Muscle layer of colon (tissue), 2 donors: ENCODE data around the gene ZNF296.

Experiments used
- H3K27ac ChIP-seq: one replicate; pipeline ENCODE4 v1.7.0; 2013; ENCODE audit warnings: low read depth, mild to moderate bottlenecking, low read length, moderate library complexity
- H3K27me3 ChIP-seq, 2 donors: one replicate each; pipeline ENCODE4 v1.7.0; 2013; ENCODE audit warnings: low read length in 2 of 2, mild to moderate bottlenecking in 2 of 2; ENCODE audit not compliant: insufficient read depth in 2 of 2, control insufficient read depth in 1 of 2
- H3K36me3 ChIP-seq: one replicate; pipeline ENCODE4 v1.7.0; 2013; ENCODE audit warnings: mild to moderate bottlenecking, low read length; ENCODE audit not compliant: insufficient read depth
- H3K4me1 ChIP-seq: one replicate; pipeline ENCODE4 v1.7.0; 2013; ENCODE audit warnings: mild to moderate bottlenecking, low read length; ENCODE audit not compliant: insufficient read depth
- H3K4me3 ChIP-seq, 2 donors: one replicate each; pipeline ENCODE4 v1.7.0; 2013; ENCODE audit warnings: low read length in 2 of 2, low read depth in 1 of 2, mild to moderate bottlenecking in 1 of 2, moderate library complexity in 1 of 2
- H3K9ac ChIP-seq: one replicate; pipeline ENCODE4 v1.7.0; 2013; ENCODE audit warnings: low read length
- H3K9me3 ChIP-seq: one replicate; pipeline ENCODE4 v1.7.0; 2013; ENCODE audit warnings: mild to moderate bottlenecking, low read length
- donor health status: abdominal sarcoma.
- donor health status: Adenocarcinoma of cecum.

Gene ZNF296

DNA sequence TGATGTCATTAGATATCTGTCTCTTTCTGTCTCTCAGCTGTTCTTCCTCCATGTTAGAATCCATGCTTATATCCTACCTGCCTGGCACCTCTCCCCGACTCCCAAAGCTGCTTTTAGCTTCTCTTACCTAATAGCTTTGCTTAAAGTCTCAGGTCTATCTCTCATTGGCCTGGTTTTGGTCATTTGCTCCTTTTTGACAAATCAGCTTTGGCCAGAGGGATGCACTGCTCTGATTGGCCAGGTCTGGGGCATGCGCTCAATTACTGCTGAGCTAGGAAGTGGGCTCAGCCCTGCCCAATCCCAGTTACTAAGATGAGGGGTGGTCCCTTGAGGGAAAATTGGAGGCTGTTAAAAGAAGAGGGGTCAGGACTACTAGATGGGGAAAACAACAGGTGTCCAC, 48.9 kb downstream of the ZNF296 start:
- no peaks in the 10 kb centered on the region for H3K4me1 ChIP-seq
- no peaks in the 10 kb centered on the region for H3K9me3 ChIP-seq
- no peak overlapping the region for H3K4me3 ChIP-seq
- H3K27me3 ChIP-seq = no peaks in the 10 kb centered on the region
- peaks cover 21% of the 10 kb centered on the region for H3K36me3 ChIP-seq
- no peak overlapping the region for H3K9ac ChIP-seq
- H3K27ac ChIP-seq = no peak overlapping the region

DNA sequence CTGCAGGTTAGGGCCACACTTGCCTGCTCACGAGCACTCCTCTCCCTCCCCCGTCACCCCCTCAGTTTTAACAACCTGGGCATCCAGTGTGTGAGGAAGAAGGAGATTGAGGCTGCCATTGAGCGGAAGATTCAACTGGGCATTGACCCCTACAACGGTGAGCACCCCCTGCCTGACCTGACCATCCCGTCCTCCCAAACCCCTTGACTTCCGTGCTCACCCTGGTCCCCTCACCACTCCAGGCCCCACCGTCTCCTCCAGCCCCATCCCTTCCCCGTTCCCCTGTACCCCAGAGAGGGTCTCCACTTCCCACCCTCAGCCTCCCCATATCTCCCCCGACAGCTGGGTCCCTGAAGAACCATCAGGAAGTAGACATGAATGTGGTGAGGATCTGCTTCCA, 51.0 kb downstream of the ZNF296 start:
- Histone ChIP-seq H3K4me3 (no peak overlapping the region), H3K9me3 (no peaks in the 10 kb centered on the region), H3K27ac (no peak overlapping the region), H3K9ac (no peak overlapping the region), H3K4me1 (no peaks in the 10 kb centered on the region), H3K27me3 (no peaks in the 10 kb centered on the region), H3K36me3 (peaks cover 13% of the 10 kb centered on the region)

DNA sequence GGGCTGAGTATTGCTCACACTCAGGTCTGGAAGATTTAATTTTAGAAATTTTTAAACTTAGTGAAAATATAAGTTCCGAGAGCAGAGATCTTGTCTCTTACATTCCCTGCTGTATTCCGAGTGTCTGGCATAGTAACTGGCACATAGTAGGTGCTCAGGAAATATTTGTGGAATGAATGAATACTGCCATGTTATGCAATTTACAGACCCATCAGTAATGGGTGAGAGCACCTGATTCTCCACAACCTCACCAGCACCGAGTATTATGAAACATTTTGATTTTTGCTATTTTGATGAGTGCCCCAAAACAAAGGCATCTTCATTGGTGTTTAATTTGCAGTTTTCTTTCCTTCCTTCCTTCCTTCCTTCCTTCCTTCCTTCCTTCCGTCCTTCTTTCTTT, 53.2 kb downstream of the ZNF296 start:
- Histone ChIP-seq H3K27ac (no peak overlapping the region), H3K4me1 (no peaks in the 10 kb centered on the region), H3K36me3 (peaks cover 5% of the 10 kb centered on the region), H3K4me3 (no peak overlapping the region), H3K9ac (no peak overlapping the region), H3K27me3 (no peaks in the 10 kb centered on the region), H3K9me3 (no peaks in the 10 kb centered on the region)

GRCh38 chr19:45021971-45022370, 54.3 kb downstream of the ZNF296 start:
- peaks cover 3% of the 10 kb centered on the region for H3K4me1 ChIP-seq
- H3K9me3 ChIP-seq = no peaks in the 10 kb centered on the region
- H3K4me3 ChIP-seq = no peak overlapping the region
- no peak overlapping the region for H3K27ac ChIP-seq
- H3K36me3 ChIP-seq = no peaks in the 10 kb centered on the region
- no peak overlapping the region for H3K9ac ChIP-seq
- H3K27me3 ChIP-seq = no peaks in the 10 kb centered on the region
